GM18507 (cell line): Measurements from ENCODE around the gene SLU7.
"Not testable (repeated sequence)": the region's sequence is repeated elsewhere in the genome, so short reads cannot be mapped to it uniquely, and the experiment has no call there.

ENCODE experiments used
- DNase-seq: peaks from one replicate; pipeline ENCODE4 v3.0.0; 2011; ENCODE audit warnings: low read depth; ENCODE audit not compliant: insufficient read length; ENCODE audit errors: extremely low spot score
- FAIRE-seq: peaks from 2 replicates; lab custom pipeline; 2011; peaks lifted over from hg19 to GRCh38; lab: Jason Lieb, UNC

SLU7 gene

GRCh38 chr5:160452036-160452435 is 33.2 kb upstream of the SLU7 start:
- no peak for DNase-seq
- no peak for FAIRE-seq

- DNase-seq (no peak), FAIRE-seq (peak; percentile 35)
These were observed 32.4 kb upstream of the SLU7 start for GRCh38 chr5:160451281-160451680.

GRCh38 chr5:160450164-160450932 is 31.5 kb upstream of the SLU7 start:
- peak; percentile 81 for FAIRE-seq

GRCh38 chr5:160449458-160449857 is 30.6 kb upstream of the SLU7 start:
- FAIRE-seq = no peak

More at GRCh38 chr5:160450164-160450932, 31.5 kb upstream of the SLU7 start:
- DNase-seq = no peak

GRCh38 chr5:160448886-160449285 is 30.0 kb upstream of the SLU7 start:
- no peak for FAIRE-seq
- DNase-seq = no peak

More at GRCh38 chr5:160449458-160449857, 30.6 kb upstream of the SLU7 start:
- DNase-seq = no peak

GRCh38 chr5:160445751-160446150 is 26.9 kb upstream of the SLU7 start:
- FAIRE-seq = peak; percentile 66

GRCh38 chr5:160445132-160445531 is 26.3 kb upstream of the SLU7 start:
- DNase-seq = no peak
- peak; percentile 86 for FAIRE-seq

More at GRCh38 chr5:160445751-160446150, 26.9 kb upstream of the SLU7 start:
- no peak for DNase-seq

GRCh38 chr5:160444407-160444806 is 25.5 kb upstream of the SLU7 start:
- FAIRE-seq (no peak), DNase-seq (no peak)

- DNase-seq (no peak), FAIRE-seq (peak; percentile 90)
These were observed 24.0 kb upstream of the SLU7 start for GRCh38 chr5:160442824-160443431.

- DNase-seq (no peak), FAIRE-seq (peak; percentile 97)
These were observed 22.5 kb upstream of the SLU7 start for GRCh38 chr5:160441311-160441781.

GRCh38 chr5:160439205-160439600 is 20.3 kb upstream of the SLU7 start:
- DNase-seq (peak; percentile 56), FAIRE-seq (peak; percentile 95)

GRCh38 chr5:160438316-160439204 is 19.7 kb upstream of the SLU7 start:
- DNase-seq (no peak), FAIRE-seq (no peak)

GRCh38 chr5:160437271-160437670 is 18.4 kb upstream of the SLU7 start:
- no peak for DNase-seq
- no peak for FAIRE-seq

- peak; percentile 79 for FAIRE-seq
- DNase-seq = not testable (repeated sequence)
These were observed 17.8 kb upstream of the SLU7 start for GRCh38 chr5:160436661-160437060.

GRCh38 chr5:160436017-160436416 is 17.1 kb upstream of the SLU7 start:
- no peak for DNase-seq
- FAIRE-seq = no peak

GRCh38 chr5:160435532-160435931 is 16.7 kb upstream of the SLU7 start:
- DNase-seq (no peak), FAIRE-seq (no peak)

- FAIRE-seq = peak; percentile 97
- peak; percentile 70 for DNase-seq
These were observed 15.2 kb upstream of the SLU7 start for GRCh38 chr5:160434022-160434531.

GRCh38 chr5:160432787-160433186 is 13.9 kb upstream of the SLU7 start:
- FAIRE-seq = peak; percentile 12
- no peak for DNase-seq

GRCh38 chr5:160432196-160432595 is 13.3 kb upstream of the SLU7 start:
- DNase-seq (no peak), FAIRE-seq (peak; percentile 55)

GRCh38 chr5:160427607-160428006 is 8.7 kb upstream of the SLU7 start:
- FAIRE-seq = no peak
- DNase-seq = no peak
